Neural cell (in vitro differentiated cells): Measurements from ENCODE around the gene GRAP2.

ENCODE experiments used
- CTCF ChIP-seq: fragments of 450-650 bp; IDR thresholded peaks from 2 replicates; pipeline ENCODE4 v1.5.1; 2014; ENCODE audit warnings: antibody characterized with exemption, mild to moderate bottlenecking, moderate library complexity; ENCODE audit not compliant: poor library complexity, severe bottlenecking
- POLR2AphosphoS5 ChIP-seq: IDR thresholded peaks from 2 replicates; pipeline ENCODE4 v1.6.1; 2012

GRCh38 chr22:39989633-39990032 is 88.7 kb downstream of the GRAP2 start:
- no peak for TF ChIP-seq CTCF
- TF ChIP-seq POLR2AphosphoS5: no peak
